Measurements from ENCODE around the gene KDM4C. TPM values are rescaled to one million over a fixed set of nuclear protein-coding genes. Genes with fewer than 3 reads are reported as not detected.

Gene KDM4C
- total RNA-seq, 2 donors from 2014 or later: 12.8 to 31.5 TPM

- no peaks in the 10 kb centered on the region for H3K9me3 ChIP-seq (ENCODE audit: control insufficient read depth, low read length)
- H3K36me3 ChIP-seq (ENCODE audit: control insufficient read depth, insufficient read depth, low read length): no peaks in the 10 kb centered on the region
- DNase-seq: no peak
- H3K4me3 ChIP-seq (ENCODE audit: low read length): peak overlapping the region; percentile 6
- no peak for TF ChIP-seq CTCF (conservative IDR thresholded peaks at IDR 0.05)
- no peak overlapping the region for H3K9ac ChIP-seq (ENCODE audit: extremely low read depth, low read length, poor library complexity, severe bottlenecking)
- peaks cover 67% of the 10 kb centered on the region for H3K4me1 Mint-ChIP-seq
- H3K4me3 Mint-ChIP-seq: no peak overlapping the region
- H3K9me3 Mint-ChIP-seq: no peaks in the 10 kb centered on the region
- peaks cover 4% of the 10 kb centered on the region for H3K36me3 Mint-ChIP-seq (ENCODE audit: low read depth)
- 61 to 70% methylated on average over 1 to 4 of the region's 4 CpGs for WGBS, 2 experiments (ENCODE audit: insufficient coverage in 1 of 2, insufficient read length in 1 of 2)
- H3K4me1 ChIP-seq (ENCODE audit: control insufficient read depth, insufficient read depth, low read length): peaks cover 13% of the 10 kb centered on the region
- H3K27ac Mint-ChIP-seq: peak overlapping the region; percentile 62
- no peaks in the 10 kb centered on the region for H3K27me3 Mint-ChIP-seq (ENCODE audit: insufficient read depth)
- no peaks in the 10 kb centered on the region for H3K27me3 ChIP-seq (ENCODE audit: control insufficient read depth, insufficient read depth, low read length, poor library complexity, severe bottlenecking)
- no peak overlapping the region for H3K27ac ChIP-seq (ENCODE audit: low read depth, low read length)
Measured at GRCh38 chr9:6926436-6926835, 168.7 kb downstream of the KDM4C start.

DNA sequence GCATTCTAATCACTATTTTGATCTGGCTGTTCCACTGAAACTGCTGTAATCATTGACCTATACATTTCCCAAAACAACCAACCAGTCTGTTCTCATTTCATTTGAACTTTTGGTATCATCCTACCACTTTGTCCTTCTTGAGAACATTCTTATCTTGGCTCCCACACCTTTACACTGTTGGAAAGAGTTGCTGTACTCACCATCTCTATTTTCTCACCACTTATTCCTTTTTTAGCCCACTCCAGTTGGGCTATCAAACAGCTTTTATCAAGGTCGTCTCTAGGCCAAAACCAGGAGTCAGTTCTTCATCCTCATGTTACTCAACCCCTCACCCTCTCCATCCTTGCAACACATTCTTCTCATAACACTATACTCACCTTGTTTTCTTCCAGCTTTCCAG is 170.1 kb downstream of the KDM4C start:
- Mint-ChIP-seq H3K9me3 (no peaks in the 10 kb centered on the region), H3K4me3 (no peak overlapping the region), H3K27me3 (ENCODE audit: insufficient read depth) (no peaks in the 10 kb centered on the region), H3K27ac (peak overlapping the region; percentile 26), H3K36me3 (ENCODE audit: low read depth) (no peaks in the 10 kb centered on the region), H3K4me1 (peaks cover 70% of the 10 kb centered on the region)
- Histone ChIP-seq H3K4me3 (ENCODE audit: low read length) (peak overlapping the region; percentile 1), H3K4me1 (ENCODE audit: control insufficient read depth, insufficient read depth, low read length) (peaks cover 13% of the 10 kb centered on the region), H3K27ac (ENCODE audit: low read depth, low read length) (no peak overlapping the region), H3K9me3 (ENCODE audit: control insufficient read depth, low read length) (no peaks in the 10 kb centered on the region), H3K9ac (ENCODE audit: extremely low read depth, low read length, poor library complexity, severe bottlenecking) (no peak overlapping the region), H3K36me3 (ENCODE audit: control insufficient read depth, insufficient read depth, low read length) (no peaks in the 10 kb centered on the region), H3K27me3 (ENCODE audit: control insufficient read depth, insufficient read depth, low read length, poor library complexity, severe bottlenecking) (no peaks in the 10 kb centered on the region)
- 78 to 83% methylated on average over 1 of the region's 1 CpG for WGBS, 2 experiments (ENCODE audit: insufficient coverage in 1 of 2, insufficient read length in 1 of 2)
- no peak for TF ChIP-seq CTCF (conservative IDR thresholded peaks at IDR 0.05)
- no peak for DNase-seq

DNA sequence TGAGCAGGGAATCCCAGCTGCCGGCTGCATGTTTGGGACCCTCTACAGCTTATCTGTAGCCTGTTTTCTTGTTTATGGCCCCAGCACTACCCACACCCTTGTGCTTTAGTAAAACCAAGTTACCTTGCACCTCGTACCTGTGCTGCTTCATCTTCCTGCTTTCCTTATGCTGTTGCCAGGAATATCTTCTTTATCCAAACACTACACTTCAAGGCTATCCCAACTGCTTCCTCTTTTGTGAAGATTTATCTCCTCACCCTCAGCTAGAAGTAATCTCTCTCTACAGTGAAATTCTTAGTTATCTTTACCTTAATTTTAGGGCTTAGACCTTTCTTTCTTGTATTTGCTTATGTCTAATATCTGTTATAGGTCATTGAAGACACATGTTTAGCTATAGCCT is 171.1 kb downstream of the KDM4C start:
- H3K27me3 Mint-ChIP-seq (ENCODE audit: insufficient read depth): no peaks in the 10 kb centered on the region
- 89% methylated on average over 2 of the region's 2 CpGs for WGBS, 2 experiments (ENCODE audit: insufficient coverage in 1 of 2, insufficient read length in 1 of 2)
- Histone ChIP-seq H3K27ac (ENCODE audit: low read depth, low read length) (no peak overlapping the region), H3K9me3 (ENCODE audit: control insufficient read depth, low read length) (no peaks in the 10 kb centered on the region), H3K27me3 (ENCODE audit: control insufficient read depth, insufficient read depth, low read length, poor library complexity, severe bottlenecking) (no peaks in the 10 kb centered on the region), H3K36me3 (ENCODE audit: control insufficient read depth, insufficient read depth, low read length) (no peaks in the 10 kb centered on the region), H3K4me3 (ENCODE audit: low read length) (no peak overlapping the region), H3K9ac (ENCODE audit: extremely low read depth, low read length, poor library complexity, severe bottlenecking) (no peak overlapping the region), H3K4me1 (ENCODE audit: control insufficient read depth, insufficient read depth, low read length) (peaks cover 13% of the 10 kb centered on the region)
- no peak for DNase-seq
- H3K9me3 Mint-ChIP-seq: no peaks in the 10 kb centered on the region
- H3K4me3 Mint-ChIP-seq: no peak overlapping the region
- peaks cover 2% of the 10 kb centered on the region for H3K36me3 Mint-ChIP-seq (ENCODE audit: low read depth)
- peak overlapping the region; percentile 34 for H3K27ac Mint-ChIP-seq
- TF ChIP-seq CTCF (conservative IDR thresholded peaks at IDR 0.05): no peak
- H3K4me1 Mint-ChIP-seq: peaks cover 63% of the 10 kb centered on the region

Measured in endodermal cell (in vitro differentiated cells).